HCEC 1CT (cell line): Measurements from ENCODE around the gene TRIM66.

Experiments
- DNase-seq: peaks from one replicate; pipeline ENCODE4 v3.0.0-alpha.2; 2017

The TRIM66 gene, protein sequence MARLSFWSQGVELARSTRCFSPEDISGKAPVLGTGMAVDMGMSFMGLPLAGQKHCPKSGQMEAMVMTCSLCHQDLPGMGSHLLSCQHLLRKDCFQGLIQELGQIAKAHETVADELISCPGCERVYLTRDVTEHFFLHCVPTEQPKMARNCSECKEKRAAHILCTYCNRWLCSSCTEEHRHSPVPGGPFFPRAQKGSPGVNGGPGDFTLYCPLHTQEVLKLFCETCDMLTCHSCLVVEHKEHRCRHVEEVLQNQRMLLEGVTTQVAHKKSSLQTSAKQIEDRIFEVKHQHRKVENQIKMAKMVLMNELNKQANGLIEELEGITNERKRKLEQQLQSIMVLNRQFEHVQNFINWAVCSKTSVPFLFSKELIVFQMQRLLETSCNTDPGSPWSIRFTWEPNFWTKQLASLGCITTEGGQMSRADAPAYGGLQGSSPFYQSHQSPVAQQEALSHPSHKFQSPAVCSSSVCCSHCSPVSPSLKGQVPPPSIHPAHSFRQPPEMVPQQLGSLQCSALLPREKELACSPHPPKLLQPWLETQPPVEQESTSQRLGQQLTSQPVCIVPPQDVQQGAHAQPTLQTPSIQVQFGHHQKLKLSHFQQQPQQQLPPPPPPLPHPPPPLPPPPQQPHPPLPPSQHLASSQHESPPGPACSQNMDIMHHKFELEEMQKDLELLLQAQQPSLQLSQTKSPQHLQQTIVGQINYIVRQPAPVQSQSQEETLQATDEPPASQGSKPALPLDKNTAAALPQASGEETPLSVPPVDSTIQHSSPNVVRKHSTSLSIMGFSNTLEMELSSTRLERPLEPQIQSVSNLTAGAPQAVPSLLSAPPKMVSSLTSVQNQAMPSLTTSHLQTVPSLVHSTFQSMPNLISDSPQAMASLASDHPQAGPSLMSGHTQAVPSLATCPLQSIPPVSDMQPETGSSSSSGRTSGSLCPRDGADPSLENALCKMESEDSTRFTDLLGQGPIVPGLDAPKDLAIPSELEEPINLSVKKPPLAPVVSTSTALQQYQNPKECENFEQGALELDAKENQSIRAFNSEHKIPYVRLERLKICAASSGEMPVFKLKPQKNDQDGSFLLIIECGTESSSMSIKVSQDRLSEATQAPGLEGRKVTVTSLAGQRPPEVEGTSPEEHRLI (N-terminal part only)

DNA sequence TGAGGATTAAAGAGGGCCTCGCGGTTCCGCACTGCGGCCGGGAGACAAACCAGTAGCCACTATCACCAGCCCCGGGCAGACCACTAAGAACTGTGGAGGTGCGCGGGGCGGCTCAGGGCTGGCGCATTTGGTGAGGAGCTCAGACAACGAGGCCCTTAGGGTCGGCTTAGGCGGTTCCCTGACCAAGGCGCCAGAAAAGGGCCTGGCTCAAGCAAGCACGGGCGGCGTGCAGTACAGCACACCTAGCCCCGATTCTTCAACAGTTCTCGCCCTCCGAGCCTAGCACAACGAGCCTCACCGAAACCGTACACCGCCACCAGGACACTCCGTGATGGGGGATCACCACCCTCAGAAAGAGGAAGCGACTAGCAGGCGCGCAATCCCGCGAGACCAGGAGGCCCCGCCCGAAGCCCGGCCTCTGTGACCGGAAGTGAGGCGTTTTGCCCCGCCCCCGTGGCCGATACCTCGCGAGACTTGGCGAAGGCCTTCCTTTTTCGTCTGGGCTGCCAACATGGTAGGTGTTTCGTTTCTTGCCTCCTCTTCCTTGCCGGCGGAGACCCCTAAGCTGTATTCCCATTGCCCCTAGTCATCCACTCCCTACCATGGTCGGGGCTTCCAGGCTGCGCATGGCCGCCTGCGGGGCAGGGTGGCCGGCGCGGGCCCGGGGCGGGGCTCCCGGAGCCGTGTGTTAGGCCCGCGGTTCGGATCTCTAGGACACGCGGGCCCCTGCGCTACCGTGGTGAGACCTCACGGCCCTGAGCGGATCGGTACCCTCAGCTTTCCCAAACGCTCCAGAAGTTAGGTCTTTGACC is at the start of gene TRIM66, which contains the start of gene RPL27A:
TSS of gene TRIM66 (minus strand) at position 363 of the 812 bp plus-strand sequence. CDS start 10,391 bp downstream, outside the sequence.
TSS of gene RPL27A (plus strand) at position 490 of the 812 bp plus-strand sequence. CDS start at position 512, 22 bp downstream.
- DNase-seq: peak; percentile 96

DNA sequence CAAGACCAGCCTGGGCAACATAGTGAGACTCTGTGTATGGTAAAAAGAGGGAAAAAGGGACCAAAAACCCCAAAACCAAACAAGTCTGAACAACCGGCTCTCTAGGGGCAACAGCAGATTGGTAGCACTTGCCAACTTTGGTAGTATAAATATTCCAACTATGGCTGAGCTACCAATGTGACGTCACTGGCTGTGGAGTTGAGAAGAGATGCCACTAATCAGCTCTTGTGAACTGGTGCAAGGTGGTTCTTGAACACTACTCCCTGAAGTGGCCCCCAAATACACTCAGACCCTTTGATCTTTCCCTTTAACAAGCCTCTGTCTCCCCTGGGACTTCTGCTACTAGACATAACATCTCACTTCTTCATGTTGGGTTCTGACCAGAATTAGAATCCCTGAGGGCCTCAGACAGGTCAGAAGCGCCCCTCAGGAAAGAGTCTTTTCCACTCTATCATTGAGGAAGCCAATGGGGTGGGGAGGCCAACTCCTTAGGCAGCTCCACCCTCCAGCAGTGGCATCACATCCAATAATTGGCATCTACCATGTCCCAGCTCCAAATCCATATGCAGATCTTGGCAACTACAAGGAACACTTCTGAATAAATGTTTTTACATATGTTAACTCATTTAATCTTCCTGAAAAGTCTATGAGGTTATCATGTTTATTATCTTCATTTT is 49.3 kb upstream of the TRIM66 start:
- no peak for DNase-seq

DNA sequence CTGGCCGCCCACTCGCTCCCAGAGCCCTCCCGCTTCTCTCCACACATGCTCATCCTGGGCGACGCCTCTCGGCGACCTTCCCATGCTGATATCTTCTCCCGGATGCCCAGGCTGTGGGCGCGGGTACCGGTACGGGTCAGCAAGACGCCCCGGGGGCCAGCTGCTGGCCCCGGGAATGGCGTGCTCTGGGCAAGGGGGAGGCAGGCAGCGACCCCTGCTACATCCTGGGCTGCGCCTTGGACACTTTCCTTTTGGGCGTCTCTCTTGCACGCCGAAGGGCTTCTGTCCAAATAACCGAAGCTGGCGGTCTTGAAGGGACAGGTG is 48.2 kb upstream of the TRIM66 start:
- no peak for DNase-seq

DNA sequence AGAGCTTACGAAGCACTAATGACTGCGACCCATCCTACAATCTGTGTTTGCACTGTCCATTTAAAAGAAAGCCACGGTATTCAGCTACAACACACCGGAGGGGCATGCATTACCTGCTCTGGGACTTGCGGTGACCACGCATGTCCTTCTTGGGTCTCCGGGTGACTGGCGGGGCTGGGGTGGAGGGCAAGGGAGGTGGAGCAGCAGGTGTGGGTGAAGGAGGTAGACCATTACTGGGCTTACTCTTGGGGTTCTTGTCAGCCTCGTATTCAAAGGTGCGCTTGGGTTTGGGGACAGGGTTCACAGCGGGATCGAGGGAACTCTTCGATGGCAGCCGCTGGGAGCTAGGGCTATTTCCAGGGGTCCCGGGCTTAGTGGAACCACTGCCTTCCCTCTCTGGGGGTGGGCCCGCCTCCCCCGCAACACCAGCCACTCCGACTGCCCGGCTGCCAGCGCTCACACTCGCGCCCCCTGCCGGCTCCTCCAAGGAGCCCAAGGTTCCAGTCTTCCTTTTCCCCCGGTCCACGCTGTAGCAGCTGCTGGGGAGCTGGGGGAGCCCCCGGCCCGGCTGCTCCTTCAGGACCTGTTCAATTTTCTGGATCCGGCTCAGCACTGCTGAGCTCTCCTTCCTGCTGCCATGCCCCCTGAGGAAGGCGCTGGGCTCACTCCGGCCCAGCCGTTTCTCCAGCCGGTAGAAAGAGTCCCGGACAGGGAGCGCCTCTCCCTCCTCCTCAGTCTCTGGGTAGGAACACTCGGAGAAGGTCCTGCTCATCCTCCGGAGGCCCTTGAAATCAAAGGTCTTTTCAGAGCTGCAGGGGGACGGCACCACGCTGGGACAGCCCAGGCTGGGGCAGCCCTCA is 47.6 kb upstream of the TRIM66 start:
- no peak for DNase-seq

DNA sequence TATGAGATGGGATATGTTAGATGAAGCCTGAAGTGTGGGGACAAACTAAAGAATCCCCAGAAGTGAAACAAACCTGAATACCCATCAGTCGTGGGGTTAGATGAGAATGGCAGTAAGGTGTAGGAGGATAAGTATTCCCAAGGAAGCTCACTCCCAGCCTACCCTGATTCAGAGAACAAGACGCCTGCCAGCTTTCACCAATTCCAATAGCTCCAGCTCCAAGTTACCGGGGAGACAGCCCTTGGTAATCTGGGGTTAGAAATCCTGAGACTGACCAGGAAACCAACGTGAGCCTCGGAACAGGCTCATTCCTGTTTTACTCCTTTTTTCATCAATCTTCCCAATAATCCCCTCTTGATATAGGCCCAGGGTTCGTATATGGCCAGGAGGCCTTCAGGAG is 46.6 kb upstream of the TRIM66 start:
- DNase-seq: no peak

DNA sequence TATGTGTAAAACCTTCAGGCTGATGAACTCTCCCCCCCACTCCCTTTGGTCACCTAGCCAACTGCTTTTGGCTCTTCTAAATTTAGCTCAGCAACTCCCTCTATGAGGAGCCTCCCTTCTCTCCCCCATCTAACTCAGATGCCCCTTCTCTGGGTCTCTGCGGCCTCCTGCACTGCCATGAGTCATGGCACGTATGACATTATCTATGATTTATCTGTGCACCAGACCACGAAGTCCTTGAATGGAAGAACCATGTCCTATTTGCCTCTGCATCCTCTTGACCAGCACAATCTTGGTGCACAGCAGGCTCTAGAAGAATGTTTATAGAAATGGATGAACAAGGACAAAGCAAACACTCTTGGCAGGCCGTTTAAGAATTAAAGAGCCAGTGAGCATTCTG is 46.1 kb upstream of the TRIM66 start:
- DNase-seq: peak; percentile 45

DNA sequence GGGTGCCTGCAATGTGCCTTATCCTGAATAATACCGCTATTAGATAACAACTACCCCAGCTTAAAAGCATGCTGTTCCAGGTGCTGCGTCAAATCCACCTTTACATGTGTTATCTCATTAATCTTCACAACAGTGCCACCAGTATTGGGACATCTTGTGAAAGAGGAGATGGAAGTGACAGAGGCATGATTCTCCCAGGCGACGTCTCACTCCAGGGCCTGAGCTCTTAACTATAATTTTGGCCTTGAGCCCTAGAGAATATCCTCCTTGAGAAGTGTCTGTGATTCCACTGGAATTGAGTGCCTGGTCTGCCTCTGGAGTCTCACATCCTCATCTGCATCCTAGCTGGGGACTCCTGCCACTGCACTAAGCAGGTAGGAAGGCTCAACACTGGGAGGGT is 43.9 kb upstream of the TRIM66 start:
- no peak for DNase-seq

DNA sequence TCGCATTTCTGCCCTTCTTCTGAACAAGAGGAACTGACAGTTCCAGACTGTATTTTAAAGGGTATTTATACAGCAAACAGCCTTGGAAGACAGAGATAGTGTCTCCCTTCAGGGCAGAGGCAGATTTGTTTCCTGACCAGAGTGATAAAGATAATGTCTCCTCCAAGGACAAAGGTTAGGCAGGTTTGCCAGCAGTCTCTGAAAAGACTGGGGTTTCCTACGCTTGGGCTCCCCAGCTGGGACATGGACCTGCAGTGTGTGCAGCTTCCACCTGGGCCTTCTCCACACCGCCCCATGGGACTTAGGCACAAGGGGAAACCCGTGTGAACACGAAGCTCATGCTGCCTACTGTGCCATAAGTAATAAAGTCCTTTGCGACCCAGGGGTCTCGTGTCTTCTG is 42.2 kb upstream of the TRIM66 start:
- no peak for DNase-seq

DNA sequence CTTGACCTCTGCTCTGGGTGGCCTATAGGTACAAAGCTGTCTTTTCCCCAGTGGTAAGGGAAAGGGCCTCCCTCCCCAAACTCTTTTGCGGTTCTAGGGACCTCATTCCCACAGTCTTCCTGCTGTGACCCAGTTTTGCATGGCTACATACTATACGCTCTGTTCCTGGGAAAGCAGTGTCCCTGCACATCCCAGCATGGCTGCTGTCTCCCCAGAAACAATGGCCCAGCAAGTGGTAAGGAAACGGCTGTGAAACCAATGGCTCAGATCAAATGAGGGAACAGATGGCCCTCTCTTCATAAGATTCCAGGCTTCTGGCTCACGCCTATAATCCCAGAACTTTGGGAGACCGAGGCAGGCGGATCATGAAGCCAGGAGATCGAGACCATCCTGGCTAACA is 41.2 kb upstream of the TRIM66 start:
- DNase-seq: no peak

DNA sequence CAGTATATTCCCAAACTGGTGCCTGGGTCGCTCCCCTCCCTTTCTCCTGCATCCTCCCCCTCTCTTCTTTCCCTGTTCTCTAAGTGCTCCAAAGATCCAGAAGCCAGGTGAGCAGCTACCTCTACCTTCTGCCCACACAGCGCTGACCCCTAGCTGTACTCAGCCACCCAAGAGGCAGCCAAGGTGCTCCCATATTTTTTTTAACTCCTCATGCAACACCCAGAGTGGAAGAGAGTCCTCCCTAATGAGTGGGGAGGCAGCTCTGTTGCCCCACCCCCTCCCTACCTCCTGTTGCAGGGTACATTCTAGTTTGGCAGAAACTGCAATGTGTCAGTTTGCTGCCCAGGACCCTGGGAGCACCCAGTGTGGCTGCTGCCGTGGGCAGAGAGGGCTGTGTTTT is 40.3 kb upstream of the TRIM66 start:
- DNase-seq: no peak

DNA sequence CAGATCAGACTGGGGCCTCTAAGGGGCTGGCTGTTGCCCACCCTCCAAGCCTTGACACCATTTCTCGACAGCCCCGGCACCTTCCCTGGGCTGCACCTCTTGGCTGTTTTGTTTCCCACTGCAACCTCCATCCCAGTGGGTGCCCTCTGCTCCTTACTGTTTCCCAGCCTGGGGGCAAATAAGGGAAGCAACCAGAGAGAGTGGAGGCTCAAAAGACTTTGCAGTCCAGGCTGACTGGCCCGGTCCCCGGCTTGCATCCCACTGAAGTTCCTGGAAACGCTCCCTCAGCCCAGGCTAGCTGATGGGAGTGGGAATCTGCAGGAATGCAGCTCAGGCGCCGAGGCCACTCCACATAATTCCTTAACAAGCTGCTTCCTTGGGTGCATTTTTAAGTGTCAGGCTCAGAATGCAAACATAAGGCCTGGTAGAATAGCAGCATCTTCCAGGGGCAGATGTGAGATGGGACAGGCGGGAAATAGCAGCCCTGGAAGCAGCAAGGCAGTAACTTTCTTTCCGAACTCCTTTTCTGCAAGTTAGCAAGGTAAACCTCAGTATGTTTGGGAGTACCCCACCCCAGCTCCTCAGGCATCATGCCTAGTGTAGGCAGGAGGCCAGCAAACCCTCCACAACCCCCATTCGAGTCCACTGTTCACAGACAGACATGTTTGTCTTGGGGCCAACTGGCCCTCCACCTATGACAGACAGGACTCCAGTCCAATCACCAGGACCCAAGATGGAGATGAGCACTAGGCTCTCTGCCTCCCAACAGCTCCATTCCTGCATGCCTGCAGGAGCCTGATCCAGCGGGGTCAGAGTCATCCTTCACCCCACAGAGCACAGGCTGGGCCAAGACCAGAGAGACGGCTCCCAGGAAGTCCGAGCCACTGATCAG is 39.4 kb upstream of the TRIM66 start:
- DNase-seq: peak; percentile 37

DNA sequence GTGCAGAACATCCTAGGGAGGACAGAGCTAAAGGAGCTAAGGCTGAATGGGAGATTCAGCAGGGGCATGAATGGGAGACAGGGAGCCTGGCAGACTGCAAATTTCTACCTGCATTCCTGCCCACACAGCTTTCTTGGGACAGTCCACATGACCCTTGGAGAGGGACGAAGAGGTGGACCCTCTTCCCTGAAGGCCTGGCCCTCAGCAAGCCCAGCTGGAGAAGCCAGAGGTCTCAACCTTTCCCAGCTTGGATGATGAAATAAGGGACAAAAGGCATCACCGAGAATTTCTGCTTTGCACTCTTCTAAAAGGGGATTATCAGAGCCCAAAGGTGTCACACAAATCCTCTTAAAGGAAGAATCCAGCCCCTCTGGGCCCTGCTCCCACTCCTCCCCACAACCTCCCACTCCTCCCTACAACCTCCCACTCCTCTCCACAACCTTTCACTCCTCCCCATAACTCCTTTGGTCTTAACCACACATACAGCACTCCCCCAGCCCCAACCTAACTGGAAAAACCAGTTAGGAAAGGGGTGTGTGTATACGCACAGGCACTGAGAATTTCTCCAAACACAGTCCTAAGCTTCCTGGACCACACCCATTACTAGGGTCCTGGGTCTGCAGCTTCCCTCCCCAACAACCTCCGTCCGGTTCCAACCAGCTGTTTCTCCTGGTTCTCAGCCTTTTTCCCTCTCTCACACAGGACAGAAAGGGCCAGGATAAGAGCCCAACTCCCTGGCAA is 38.6 kb upstream of the TRIM66 start:
- DNase-seq: no peak

DNA sequence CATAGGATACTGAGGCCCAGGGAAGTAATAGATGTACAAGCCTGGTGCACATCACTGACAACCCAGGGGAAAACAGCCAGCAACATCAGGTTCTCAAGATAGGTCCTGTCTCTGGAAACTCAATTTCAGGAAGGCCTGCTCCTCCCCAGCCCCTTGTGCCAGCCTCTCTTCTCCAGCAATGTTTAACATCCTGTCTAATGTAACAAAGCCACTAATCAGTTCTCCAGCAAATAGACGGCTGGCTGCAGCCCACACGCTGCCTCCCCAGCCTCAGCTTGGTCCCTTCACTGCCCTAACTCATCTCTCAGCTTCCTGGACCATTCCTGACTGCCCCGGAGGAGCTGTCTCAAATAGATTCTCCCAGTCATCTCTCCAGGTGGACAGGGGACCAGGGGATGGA is 37.9 kb upstream of the TRIM66 start:
- DNase-seq: no peak

DNA sequence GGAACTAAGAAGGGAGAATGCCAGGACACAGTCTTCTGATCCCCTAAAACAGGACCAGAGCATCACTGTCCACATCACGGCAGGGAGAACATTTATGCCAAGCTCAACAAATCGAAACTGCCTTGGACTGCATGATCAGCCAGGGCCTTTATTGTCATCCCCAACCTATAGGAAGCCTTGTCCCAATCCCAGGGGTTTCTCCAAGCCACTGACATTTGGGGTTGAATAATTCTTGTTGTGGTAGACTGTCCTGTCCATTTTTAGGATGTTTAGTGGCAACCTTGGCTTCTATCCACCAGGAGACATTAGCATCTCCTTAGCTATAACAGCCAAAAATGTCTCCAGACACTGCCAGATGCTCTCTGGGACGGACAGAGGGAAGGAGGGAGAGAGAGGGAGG is 37.3 kb upstream of the TRIM66 start:
- no peak for DNase-seq

DNA sequence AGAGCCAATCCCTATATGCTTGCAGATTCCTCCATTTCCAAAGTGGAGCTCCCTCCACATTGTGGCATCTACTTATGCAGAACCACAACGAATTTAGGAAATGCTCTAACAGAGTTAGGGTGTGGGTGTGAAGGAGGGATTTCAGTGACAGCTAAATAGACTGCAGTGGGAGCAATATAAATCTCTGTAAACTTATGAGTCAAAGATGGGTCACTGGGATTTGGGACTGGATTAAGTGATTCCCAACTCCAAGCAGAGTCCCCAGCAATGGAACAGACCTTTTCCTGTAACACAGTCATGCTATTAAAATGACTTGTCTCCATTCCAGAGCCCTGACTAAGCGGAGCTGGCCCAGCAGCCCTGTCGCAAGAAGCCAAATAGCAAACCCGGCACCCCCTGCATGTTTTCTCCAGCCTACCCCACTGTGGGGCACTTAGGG is 36.8 kb upstream of the TRIM66 start:
- DNase-seq: peak; percentile 99

DNA sequence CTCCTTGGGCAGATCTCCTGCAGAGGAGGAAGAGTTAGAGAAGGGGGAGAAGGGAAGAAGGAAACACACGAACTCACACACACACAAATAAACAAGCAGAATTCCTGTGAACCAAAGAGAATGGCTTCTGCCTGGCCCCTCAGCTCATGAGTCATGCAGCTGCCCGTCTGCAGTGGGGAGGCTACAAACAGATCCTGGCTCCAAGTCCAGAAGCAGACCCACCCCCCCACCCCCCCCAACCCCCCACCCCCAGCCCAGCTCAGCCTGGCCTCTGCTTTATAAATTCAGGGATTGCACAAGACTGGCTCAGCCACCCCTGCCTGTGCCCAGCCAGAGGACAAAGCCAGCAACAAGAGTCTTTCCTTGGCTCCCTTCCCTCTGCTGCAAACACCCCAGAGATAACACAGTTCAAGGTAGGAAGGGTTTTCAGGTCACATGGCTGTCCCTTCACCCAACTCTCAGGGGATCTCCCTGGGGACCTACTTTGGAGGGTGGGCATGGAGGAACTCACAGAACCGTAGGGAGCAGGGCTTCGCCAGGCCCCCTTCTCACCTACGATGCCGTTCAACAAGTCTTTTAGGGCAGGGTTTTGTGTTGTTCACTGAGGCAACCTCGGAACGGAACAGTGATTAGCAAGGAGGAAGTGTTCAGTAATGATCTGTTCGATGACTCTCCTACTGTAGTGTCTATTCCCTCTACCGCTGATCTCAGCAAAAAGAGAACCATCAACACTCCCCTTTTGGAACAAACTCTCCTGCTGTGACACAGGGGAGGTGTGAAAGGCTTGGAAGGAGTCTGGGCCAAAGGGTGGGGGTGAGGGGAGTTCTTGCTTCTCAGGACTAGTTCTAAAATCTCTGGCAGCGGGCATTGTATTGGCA is 35.6 kb upstream of the TRIM66 start:
- DNase-seq: peak; percentile 86

DNA sequence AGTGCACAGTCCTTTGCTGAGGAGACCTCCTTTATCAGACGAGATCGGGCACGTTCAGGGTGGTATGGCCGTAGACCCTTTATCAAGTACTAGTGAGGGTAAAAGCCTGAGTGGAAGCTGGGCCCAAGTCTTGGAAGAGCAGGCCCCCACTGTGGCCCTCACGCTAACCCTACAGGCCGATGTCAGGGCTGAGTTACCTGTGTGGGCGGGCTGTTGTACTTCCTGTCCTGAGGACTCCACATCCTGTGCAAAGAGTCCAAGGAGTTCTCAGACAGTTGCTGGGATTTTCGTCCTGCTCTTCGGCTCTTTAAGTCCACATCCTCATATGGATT is 35.0 kb upstream of the TRIM66 start:
- no peak for DNase-seq

DNA sequence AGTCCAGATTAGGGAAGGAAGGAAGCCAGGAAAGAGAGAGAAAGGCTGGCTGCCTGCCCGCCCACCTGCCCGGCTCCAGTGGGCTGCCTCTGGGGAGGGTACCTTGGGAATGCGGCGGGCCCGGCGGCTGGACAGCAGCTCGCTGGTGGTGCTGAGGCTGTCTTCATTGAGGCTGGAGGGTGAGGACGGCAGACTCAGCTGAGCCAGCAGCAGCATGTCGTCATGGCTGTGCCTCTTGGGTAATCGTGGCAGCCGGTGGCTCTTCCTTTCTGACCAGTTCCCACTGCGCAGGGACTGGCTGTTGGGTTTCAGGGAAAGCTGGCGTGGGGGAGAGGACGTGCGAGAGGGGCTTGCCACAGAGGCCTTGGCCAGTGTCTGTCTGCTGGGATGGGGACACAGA is 33.0 kb upstream of the TRIM66 start:
- no peak for DNase-seq
